DND-41 (cell line): ENCODE results near the gene SMC5.

Source experiments
- CTCF ChIP-seq: IDR thresholded peaks from 2 replicates; pipeline ENCODE4 v1.5.1; 2012; ENCODE audit warnings: borderline replicate concordance, low read length, moderate library complexity, mild to moderate bottlenecking; ENCODE audit not compliant: poor library complexity, severe bottlenecking; ENCODE audit errors: extremely low read depth
- EZH2 ChIP-seq: IDR thresholded peaks from 3 replicates; pipeline ENCODE4 v1.6.1; 2012; ENCODE audit warnings: borderline replicate concordance, low read depth, mild to moderate bottlenecking, moderate library complexity, low read length, inconsistent platforms; ENCODE audit not compliant: severe bottlenecking

GRCh38 chr9:70387663-70388062, 128.9 kb downstream of the SMC5 start:
- TF ChIP-seq CTCF (no peak), EZH2 (no peak)
